HG03039 (cell line): Measurements from ENCODE around the gene TTC34.
A peak's percentile ranks its signal among the peaks of the same experiment; 100 is the strongest.

ENCODE experiments used
- ATAC-seq: cut with Tn5 transposase; IDR thresholded peaks from one replicate; pipeline ENCODE4 v1.9.1; 2021; ENCODE audit warnings: mild to moderate bottlenecking, moderate library complexity; ENCODE audit not compliant: unreplicated experiment

The TTC34 gene

GRCh38 chr1:2595261-2595811 is 206.2 kb downstream of the TTC34 start:
- no peak for ATAC-seq

- ATAC-seq = no peak
Observed at GRCh38 chr1:2594641-2595131, 206.8 kb downstream of the TTC34 start.

GRCh38 chr1:2594001-2594640 is 207.4 kb downstream of the TTC34 start:
- ATAC-seq = no peak

- no peak for ATAC-seq
Observed at GRCh38 chr1:2593251-2593878, 208.1 kb downstream of the TTC34 start.

GRCh38 chr1:2592672-2593071 is 208.8 kb downstream of the TTC34 start:
- no peak for ATAC-seq

- no peak for ATAC-seq
Observed at GRCh38 chr1:2591581-2592261, 209.8 kb downstream of the TTC34 start.

GRCh38 chr1:2591233-2591580 is 210.3 kb downstream of the TTC34 start:
- no peak for ATAC-seq

- ATAC-seq = no peak
Observed at GRCh38 chr1:2590233-2591141, 211.0 kb downstream of the TTC34 start.

- ATAC-seq = no peak
Observed at GRCh38 chr1:2589431-2590232, 211.9 kb downstream of the TTC34 start.

- no peak for ATAC-seq
Observed at GRCh38 chr1:2588661-2589430, 212.6 kb downstream of the TTC34 start.

- no peak for ATAC-seq
Observed at GRCh38 chr1:2587860-2588571, 213.5 kb downstream of the TTC34 start.

GRCh38 chr1:2587071-2587859 is 214.2 kb downstream of the TTC34 start:
- ATAC-seq = no peak

- peak; percentile 58 for ATAC-seq
Observed at GRCh38 chr1:2586154-2587070, 215.1 kb downstream of the TTC34 start, which contains the start of gene PRXL2B. TSS of gene PRXL2B (plus strand) at chr1:2586777. CDS start at chr1:2586886, 109 bp downstream.
